RWPE2 (cell line): ENCODE data around the gene MAN2B1.

ENCODE experiments used
- ATAC-seq: fragments of 200-7000 bp; cut with Tn5 transposase; 3 replicates; pipeline ENCODE4 v1.9.1; 2021; ENCODE audit warnings: low read depth
- DNase-seq: peaks from one replicate; pipeline ENCODE4 v3.0.0-alpha.2; 2020; ENCODE audit warnings: low spot score
- H3K27ac ChIP-seq: fragments of 450-650 bp; 2 replicates; pipeline ENCODE4 v1.5.1; 2017; ENCODE audit warnings: mild to moderate bottlenecking; ENCODE audit not compliant: poor library complexity, severe bottlenecking
- H3K27me3 ChIP-seq: fragments of 250-450 bp; sonication (Bioruptor Pico); 2 replicates; pipeline ENCODE4 v1.5.1; 2021; ENCODE audit warnings: mild to moderate bottlenecking, moderate library complexity; ENCODE audit not compliant: insufficient read depth, poor library complexity, severe bottlenecking
- H3K36me3 ChIP-seq: fragments of 250-450 bp; sonication (Bioruptor Pico); 2 replicates; pipeline ENCODE4 v1.5.1; 2020; ENCODE audit warnings: low read depth, mild to moderate bottlenecking, moderate library complexity
- H3K4me1 ChIP-seq: fragments of 250-450 bp; sonication (Bioruptor Pico); 2 replicates; pipeline ENCODE4 v1.5.1; 2021; ENCODE audit warnings: mild to moderate bottlenecking, moderate library complexity; ENCODE audit not compliant: insufficient read depth, poor library complexity, severe bottlenecking
- H3K4me3 ChIP-seq: fragments of 250-450 bp; sonication (Bioruptor Pico); 2 replicates; pipeline ENCODE4 v1.5.1; 2021; ENCODE audit warnings: mild to moderate bottlenecking, moderate library complexity; ENCODE audit not compliant: severe bottlenecking
- H3K9me3 ChIP-seq: fragments of 250-450 bp; sonication (Bioruptor Pico); 2 replicates; pipeline ENCODE4 v1.5.1; 2021; ENCODE audit warnings: mild to moderate bottlenecking, moderate library complexity; ENCODE audit not compliant: severe bottlenecking
- CTCF ChIP-seq: fragments of 450-650 bp; IDR thresholded peaks from one replicate; pipeline ENCODE4 v1.5.1; 2017; ENCODE audit warnings: mild to moderate bottlenecking, moderate library complexity; ENCODE audit not compliant: poor library complexity, severe bottlenecking

The MAN2B1 gene

GRCh38 chr19:12603714-12604113 lies 62.8 kb downstream of the MAN2B1 start:
- Histone ChIP-seq H3K27ac (no peak overlapping the region), H3K36me3 (peaks cover 28% of the 10 kb centered on the region), H3K27me3 (no peaks in the 10 kb centered on the region), H3K4me3 (no peak overlapping the region), H3K9me3 (no peaks in the 10 kb centered on the region), H3K4me1 (no peaks in the 10 kb centered on the region)
- no peak for TF ChIP-seq CTCF
- ATAC-seq (no peak), DNase-seq (no peak)

- H3K27ac ChIP-seq: no peak overlapping the region
- TF ChIP-seq CTCF: no peak
- no peak for ATAC-seq
These were observed 68.9 kb downstream of the MAN2B1 start for GRCh38 chr19:12597594-12597993.

GRCh38 chr19:12596927-12597548 lies 69.5 kb downstream of the MAN2B1 start:
- ATAC-seq: no peak
- H3K27ac ChIP-seq: no peak overlapping the region
- DNase-seq: no peak
- no peaks in the 10 kb centered on the region for H3K27me3 ChIP-seq
- no peaks in the 10 kb centered on the region for H3K9me3 ChIP-seq
- TF ChIP-seq CTCF: no peak
- H3K4me1 ChIP-seq: no peaks in the 10 kb centered on the region
- H3K4me3 ChIP-seq: no peak overlapping the region
- H3K36me3 ChIP-seq: peaks cover 4% of the 10 kb centered on the region

More at GRCh38 chr19:12597594-12597993, 68.9 kb downstream of the MAN2B1 start:
- no peak for DNase-seq
- Histone ChIP-seq H3K4me1 (no peaks in the 10 kb centered on the region), H3K9me3 (no peaks in the 10 kb centered on the region), H3K36me3 (peaks cover 4% of the 10 kb centered on the region), H3K27me3 (no peaks in the 10 kb centered on the region), H3K4me3 (no peak overlapping the region)
